ENCODE measurements around the gene TMEM82. TPM values are rescaled to one million over a fixed set of nuclear protein-coding genes. Genes with fewer than 3 reads are reported as not detected.

The TMEM82 gene
- total and polyA plus RNA-seq, 2 experiments from 2014 or later, result 0.42 TPM; not detected in 1

DNA sequence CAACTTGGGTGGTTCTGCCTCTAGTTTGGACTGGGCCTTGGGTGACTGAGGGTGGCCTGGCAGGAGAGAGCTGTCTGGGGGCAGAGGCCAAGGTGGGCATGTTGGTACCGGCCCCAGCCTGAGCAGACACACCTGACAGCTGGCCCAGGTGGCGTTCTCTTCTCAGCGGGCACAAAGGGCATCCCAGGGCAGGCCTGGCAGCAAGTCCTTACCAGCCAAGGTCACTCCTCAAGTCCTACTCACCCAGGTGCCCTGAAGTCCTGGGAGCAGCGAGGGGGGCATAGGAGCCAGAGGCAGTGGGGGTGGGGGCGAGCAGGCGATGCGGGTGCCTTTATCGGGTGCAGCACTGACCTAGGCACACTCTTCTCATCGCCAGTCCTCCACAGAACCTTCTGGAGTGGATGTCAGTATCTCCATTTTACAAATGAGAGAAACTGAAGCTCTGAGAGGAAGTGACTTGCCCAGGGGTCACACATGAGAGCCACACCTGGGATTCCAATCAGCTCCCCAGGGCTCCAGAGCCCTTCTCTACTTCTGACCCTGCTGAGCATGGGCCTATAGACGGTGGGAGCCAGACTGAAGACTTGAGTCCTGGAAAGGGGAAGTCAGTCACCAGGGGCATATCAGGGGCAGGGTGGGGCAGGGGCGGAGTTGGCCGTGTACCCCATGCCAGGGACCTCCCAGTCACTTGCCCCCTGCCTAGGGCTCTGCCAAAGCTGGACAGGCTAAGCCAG, 6.8 kb upstream of the TMEM82 start:
- ATAC-seq, result no peak
- Histone ChIP-seq H3K36me3 (ENCODE audit: insufficient read depth) (no peaks in the 10 kb centered on the region), H3K9me2 (ENCODE audit: insufficient read depth) (no peaks in the 10 kb centered on the region), H3K4me2 (no peak overlapping the region), H3F3A (replicated peaks; ENCODE audit: low read depth) (0 out of 2 replicates have a peak, but pooled peaks cover 5% of the 10 kb centered on the region), H4K20me1 (replicated peaks; ENCODE audit: insufficient read depth) (no peaks in the 10 kb centered on the region), H3K79me2 (replicated peaks; ENCODE audit: insufficient read depth) (no peaks in the 10 kb centered on the region), H3K4me1 (ENCODE audit: insufficient read depth) (no peaks in the 10 kb centered on the region), H3K4me3 (no peak overlapping the region), H2AFZ (no peak overlapping the region), H3K27ac (ENCODE audit: low read depth) (no peak overlapping the region), H3K27me3 (ENCODE audit: insufficient read depth) (no peaks in the 10 kb centered on the region)
- Mint-ChIP-seq H3K36me3 (ENCODE audit: low read depth) (0 out of 3 replicates have a peak, but pooled peaks cover 10% of the 10 kb centered on the region), H3K4me1 (0 out of 3 replicates have a peak, but pooled peaks cover 2% of the 10 kb centered on the region), H3K9me3 (no peaks in the 10 kb centered on the region), H3K27ac (no peak overlapping the region), H3K27me3 (ENCODE audit: insufficient read depth, low read depth, poor library complexity) (peaks cover 6% of the 10 kb centered on the region), H3K4me3 (no peak overlapping the region)
- no peak for DNase-seq (ENCODE audit: low spot score)
- TF ChIP-seq REST (IDR thresholded peaks at IDR 0.05; ENCODE audit: unreplicated experiment) (no peak), CREB1 (CRISPR knock-in tag; IDR thresholded peaks at IDR 0.05; ENCODE audit: low read depth) (no peak), JUNB (IDR thresholded peaks at IDR 0.05; ENCODE audit: unreplicated experiment) (no peak), STAT1 (IDR thresholded peaks at IDR 0.05; ENCODE audit: unreplicated experiment) (no peak), NANOG (IDR thresholded peaks at IDR 0.05; ENCODE audit: borderline replicate concordance) (no peak), ETS1 (IDR thresholded peaks at IDR 0.05) (no peak), EZH2phosphoT487 (IDR thresholded peaks at IDR 0.05; ENCODE audit: unreplicated experiment) (no peak), ZNF462 (CRISPR knock-in tag; IDR thresholded peaks at IDR 0.05) (no peak), EZH2 (IDR thresholded peaks at IDR 0.05; ENCODE audit: low read depth, unreplicated experiment) (no peak), POLR2AphosphoS5 (IDR thresholded peaks at IDR 0.05; ENCODE audit: low read depth) (no peak), CTCF (conservative IDR thresholded peaks at IDR 0.05; ENCODE audit: low read depth in 2 of 2) (no peak), ZNF331 (CRISPR knock-in tag; IDR thresholded peaks at IDR 0.05; ENCODE audit: low read depth) (no peak), ZNF114 (CRISPR knock-in tag; IDR thresholded peaks at IDR 0.05) (no peak)

All from GM23338 (cell line).